ENCODE results near the gene KDM2A. TPM values are rescaled to one million over a fixed set of nuclear protein-coding genes. Genes with fewer than 3 reads are reported as not detected.

KDM2A gene
- 32.1 TPM for total RNA-seq
- polyA plus RNA-seq (ENCODE audit: insufficient read depth in 1 of 8, insufficient read length in 8 of 8, low replicate concordance in 1 of 8) = 10 to 100 TPM; 42.4 to 65.0 (median 54.2) TPM
- long read RNA-seq, donor 1, partial matches to known transcripts = 13 of 13 reads
- long read RNA-seq, donor 1, other reads (novel, unspliced or antisense) = 0 of 13 reads
- long read RNA-seq, donor 2 = 0 reads
- long read RNA-seq, donor 3, full-length matches to known transcripts = 7 of 79 reads
- long read RNA-seq, donor 3, partial matches to known transcripts = 72 of 79 reads
- long read RNA-seq, donor 3, other reads (novel, unspliced or antisense) = 0 of 79 reads
- long read RNA-seq, donor 4, full-length matches to known transcripts = 5 of 11 reads
- long read RNA-seq, donor 4, partial matches to known transcripts = 6 of 11 reads
- long read RNA-seq, donor 4, other reads (novel, unspliced or antisense) = 0 of 11 reads
- long read RNA-seq, donor 5, full-length matches to known transcripts = 7 of 53 reads
- long read RNA-seq, donor 5, partial matches to known transcripts = 46 of 53 reads
- long read RNA-seq, donor 5, other reads (novel, unspliced or antisense) = 0 of 53 reads
- long read RNA-seq, donor 6, full-length matches to known transcripts = 5 of 20 reads
- long read RNA-seq, donor 6, partial matches to known transcripts = 15 of 20 reads
- long read RNA-seq, donor 6, other reads (novel, unspliced or antisense) = 0 of 20 reads
- long read RNA-seq, donor 7, full-length matches to known transcripts = 2 of 14 reads
- long read RNA-seq, donor 7, partial matches to known transcripts = 12 of 14 reads
- long read RNA-seq, donor 7, other reads (novel, unspliced or antisense) = 0 of 14 reads
- long read RNA-seq, donor 8, full-length matches to known transcripts = 3 of 3 reads
- long read RNA-seq, donor 8, partial matches to known transcripts = 0 of 3 reads
- long read RNA-seq, donor 8, other reads (novel, unspliced or antisense) = 0 of 3 reads
- long read RNA-seq, donor 9, partial matches to known transcripts = 8 of 9 reads
- long read RNA-seq, donor 9, other reads (novel, unspliced or antisense) = 0 of 9 reads
- long read RNA-seq, donor 10, partial matches to known transcripts = 13 of 16 reads
- long read RNA-seq, donor 10, other reads (novel, unspliced or antisense) = 0 of 16 reads
- long read RNA-seq, donor 11, partial matches to known transcripts = 9 of 14 reads
- long read RNA-seq, donor 11, other reads (novel, unspliced or antisense) = 0 of 14 reads

- peak within 1 kb of the TSS; percentile 97 for H3K27ac ChIP-seq (ENCODE audit: low read length)
- peaks cover 9% of the 10 kb centered on the region for H3K36me3 ChIP-seq (ENCODE audit: control insufficient read depth, insufficient read depth, low read length)
- under 1% methylated on average over 71 of the region's 97 CpGs for WGBS (ENCODE audit: insufficient coverage)
- H3K4me1 ChIP-seq (ENCODE audit: control insufficient read depth, insufficient read depth, low read length) = peaks cover 9% of the 10 kb centered on the region
- H3K27me3 ChIP-seq (ENCODE audit: control insufficient read depth, insufficient read depth, low read length) = no peaks in the 10 kb centered on the region
- H3K9me3 ChIP-seq (replicated peaks; ENCODE audit: control insufficient read depth, low read depth, low read length) = no peaks in the 10 kb centered on the region
- H3K4me3 ChIP-seq (ENCODE audit: low read length) = peak within 1 kb of the TSS; percentile 96
- DNase-seq = peak; percentile 100
These were observed at the start of gene KDM2A for GRCh38 chr11:67118801-67119584. Gene KDM2A (plus strand): TSS chr11:67119263. CDS start chr11:67121317, 2,054 bp downstream.

GRCh38 chr11:67071420-67072284 lies 47.4 kb upstream of the KDM2A start:
- Histone ChIP-seq H3K4me1 (ENCODE audit: control insufficient read depth, insufficient read depth, low read length) (peaks cover 7% of the 10 kb centered on the region), H3K27ac (ENCODE audit: low read length) (no peak overlapping the region), H3K36me3 (ENCODE audit: control insufficient read depth, insufficient read depth, low read length) (no peaks in the 10 kb centered on the region), H3K27me3 (ENCODE audit: control insufficient read depth, insufficient read depth, low read length) (peaks cover 3% of the 10 kb centered on the region), H3K4me3 (ENCODE audit: low read length) (peak overlapping the region; percentile 22), H3K9me3 (replicated peaks; ENCODE audit: control insufficient read depth, low read depth, low read length) (no peaks in the 10 kb centered on the region)
- DNase-seq = peak; percentile 56
- 38% methylated on average over 53 of the region's 53 CpGs for WGBS (ENCODE audit: insufficient coverage)

GRCh38 chr11:67072295-67072694 lies 46.8 kb upstream of the KDM2A start:
- DNase-seq = no peak
- 85% methylated on average over 7 of the region's 11 CpGs for WGBS (ENCODE audit: insufficient coverage)
- Histone ChIP-seq H3K9me3 (replicated peaks; ENCODE audit: control insufficient read depth, low read depth, low read length) (no peaks in the 10 kb centered on the region), H3K4me1 (ENCODE audit: control insufficient read depth, insufficient read depth, low read length) (peaks cover 7% of the 10 kb centered on the region), H3K27ac (ENCODE audit: low read length) (no peak overlapping the region), H3K27me3 (ENCODE audit: control insufficient read depth, insufficient read depth, low read length) (peaks cover 3% of the 10 kb centered on the region), H3K36me3 (ENCODE audit: control insufficient read depth, insufficient read depth, low read length) (no peaks in the 10 kb centered on the region), H3K4me3 (ENCODE audit: low read length) (no peak overlapping the region)

GRCh38 chr11:67073908-67074307 lies 45.2 kb upstream of the KDM2A start:
- H3K4me3 ChIP-seq (ENCODE audit: low read length) = no peak overlapping the region
- H3K27me3 ChIP-seq (ENCODE audit: control insufficient read depth, insufficient read depth, low read length) = peaks cover 3% of the 10 kb centered on the region
- no peaks in the 10 kb centered on the region for H3K9me3 ChIP-seq (replicated peaks; ENCODE audit: control insufficient read depth, low read depth, low read length)
- no peak for DNase-seq
- H3K36me3 ChIP-seq (ENCODE audit: control insufficient read depth, insufficient read depth, low read length) = no peaks in the 10 kb centered on the region
- WGBS (ENCODE audit: insufficient coverage) = 28% methylated on average over 9 of the region's 9 CpGs
- no peak overlapping the region for H3K27ac ChIP-seq (ENCODE audit: low read length)
- peaks cover 7% of the 10 kb centered on the region for H3K4me1 ChIP-seq (ENCODE audit: control insufficient read depth, insufficient read depth, low read length)

GRCh38 chr11:67076202-67076601 lies 42.9 kb upstream of the KDM2A start:
- no peak for DNase-seq
- no peak overlapping the region for H3K4me3 ChIP-seq (ENCODE audit: low read length)
- 69% methylated on average over 6 of the region's 6 CpGs for WGBS (ENCODE audit: insufficient coverage)

GRCh38 chr11:67079065-67079705 lies 39.9 kb upstream of the KDM2A start:
- peaks cover 12% of the 10 kb centered on the region for H3K4me1 ChIP-seq (ENCODE audit: control insufficient read depth, insufficient read depth, low read length)
- WGBS (ENCODE audit: insufficient coverage) = 51% methylated on average over 3 of the region's 6 CpGs
- H3K4me3 ChIP-seq (ENCODE audit: low read length) = no peak overlapping the region
- H3K36me3 ChIP-seq (ENCODE audit: control insufficient read depth, insufficient read depth, low read length) = no peaks in the 10 kb centered on the region
- H3K27me3 ChIP-seq (ENCODE audit: control insufficient read depth, insufficient read depth, low read length) = peaks cover 2% of the 10 kb centered on the region
- no peaks in the 10 kb centered on the region for H3K9me3 ChIP-seq (replicated peaks; ENCODE audit: control insufficient read depth, low read depth, low read length)
- DNase-seq = no peak
- no peak overlapping the region for H3K27ac ChIP-seq (ENCODE audit: low read length)

More at GRCh38 chr11:67076202-67076601, 42.9 kb upstream of the KDM2A start:
- H3K36me3 ChIP-seq (ENCODE audit: control insufficient read depth, insufficient read depth, low read length) = no peaks in the 10 kb centered on the region
- peaks cover 3% of the 10 kb centered on the region for H3K27me3 ChIP-seq (ENCODE audit: control insufficient read depth, insufficient read depth, low read length)
- H3K27ac ChIP-seq (ENCODE audit: low read length) = no peak overlapping the region
- H3K4me1 ChIP-seq (ENCODE audit: control insufficient read depth, insufficient read depth, low read length) = peaks cover 7% of the 10 kb centered on the region
- no peaks in the 10 kb centered on the region for H3K9me3 ChIP-seq (replicated peaks; ENCODE audit: control insufficient read depth, low read depth, low read length)

GRCh38 chr11:67082071-67082791 lies 36.8 kb upstream of the KDM2A start:
- WGBS (ENCODE audit: insufficient coverage) = 39% methylated on average over 14 of the region's 20 CpGs
- Histone ChIP-seq H3K27ac (ENCODE audit: low read length) (no peak overlapping the region), H3K4me1 (ENCODE audit: control insufficient read depth, insufficient read depth, low read length) (peaks cover 8% of the 10 kb centered on the region), H3K9me3 (replicated peaks; ENCODE audit: control insufficient read depth, low read depth, low read length) (no peaks in the 10 kb centered on the region), H3K36me3 (ENCODE audit: control insufficient read depth, insufficient read depth, low read length) (no peaks in the 10 kb centered on the region), H3K4me3 (ENCODE audit: low read length) (no peak overlapping the region), H3K27me3 (ENCODE audit: control insufficient read depth, insufficient read depth, low read length) (peaks cover 2% of the 10 kb centered on the region)
- peak; percentile 33 for DNase-seq

GRCh38 chr11:67083786-67084366 lies 35.2 kb upstream of the KDM2A start:
- no peaks in the 10 kb centered on the region for H3K36me3 ChIP-seq (ENCODE audit: control insufficient read depth, insufficient read depth, low read length)
- 60% methylated on average over 3 of the region's 8 CpGs for WGBS (ENCODE audit: insufficient coverage)
- no peaks in the 10 kb centered on the region for H3K9me3 ChIP-seq (replicated peaks; ENCODE audit: control insufficient read depth, low read depth, low read length)
- H3K4me1 ChIP-seq (ENCODE audit: control insufficient read depth, insufficient read depth, low read length) = peaks cover 8% of the 10 kb centered on the region
- H3K27ac ChIP-seq (ENCODE audit: low read length) = no peak overlapping the region
- H3K4me3 ChIP-seq (ENCODE audit: low read length) = no peak overlapping the region
- H3K27me3 ChIP-seq (ENCODE audit: control insufficient read depth, insufficient read depth, low read length) = peaks cover 2% of the 10 kb centered on the region
- DNase-seq = no peak
